Testis (tissue), 2 donors: ENCODE results near the gene PTPRS.

ENCODE experiments used
- POLR2A ChIP-seq: fragments of 450-650 bp; IDR thresholded peaks from one replicate; pipeline ENCODE4 v1.6.1; 2017; ENCODE audit warnings: antibody characterized with exemption, mild to moderate bottlenecking, moderate library complexity
- TF ChIP-seq, protein P1 (sequence below), 3 experiments: fragments of 450-650 bp in 2 of 3; fragments of 200-600 bp in 1 of 3; sonication (generic) in 1 of 3; IDR thresholded peaks; one replicate each; pipeline ENCODE4 v1.5.1; 2016 to 2019; ENCODE audit warnings: antibody characterized with exemption in 3 of 3, mild to moderate bottlenecking in 2 of 3, moderate library complexity in 1 of 3

GRCh38 chr19:5335593-5335992 lies 5.0 kb downstream of the PTPRS start:
- TF ChIP-seq, protein P1, sequence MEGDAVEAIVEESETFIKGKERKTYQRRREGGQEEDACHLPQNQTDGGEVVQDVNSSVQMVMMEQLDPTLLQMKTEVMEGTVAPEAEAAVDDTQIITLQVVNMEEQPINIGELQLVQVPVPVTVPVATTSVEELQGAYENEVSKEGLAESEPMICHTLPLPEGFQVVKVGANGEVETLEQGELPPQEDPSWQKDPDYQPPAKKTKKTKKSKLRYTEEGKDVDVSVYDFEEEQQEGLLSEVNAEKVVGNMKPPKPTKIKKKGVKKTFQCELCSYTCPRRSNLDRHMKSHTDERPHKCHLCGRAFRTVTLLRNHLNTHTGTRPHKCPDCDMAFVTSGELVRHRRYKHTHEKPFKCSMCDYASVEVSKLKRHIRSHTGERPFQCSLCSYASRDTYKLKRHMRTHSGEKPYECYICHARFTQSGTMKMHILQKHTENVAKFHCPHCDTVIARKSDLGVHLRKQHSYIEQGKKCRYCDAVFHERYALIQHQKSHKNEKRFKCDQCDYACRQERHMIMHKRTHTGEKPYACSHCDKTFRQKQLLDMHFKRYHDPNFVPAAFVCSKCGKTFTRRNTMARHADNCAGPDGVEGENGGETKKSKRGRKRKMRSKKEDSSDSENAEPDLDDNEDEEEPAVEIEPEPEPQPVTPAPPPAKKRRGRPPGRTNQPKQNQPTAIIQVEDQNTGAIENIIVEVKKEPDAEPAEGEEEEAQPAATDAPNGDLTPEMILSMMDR (IDR thresholded peaks at IDR 0.05): no peak
- TF ChIP-seq POLR2A: no peak
